Esophagus muscularis mucosa (tissue), 3 donors: ENCODE measurements around the gene COPE.

Source experiments
- CTCF ChIP-seq, 3 experiments: fragments of 200-600 bp in 2 of 3; fragments of 450-650 bp in 1 of 3; sonication (generic) in 2 of 3; IDR thresholded peaks; one replicate each; pipeline ENCODE4 v1.5.1; 2017 to 2019; ENCODE audit warnings: antibody characterized with exemption in 3 of 3, mild to moderate bottlenecking in 2 of 3, moderate library complexity in 1 of 3
- POLR2A ChIP-seq: fragments of 450-650 bp; IDR thresholded peaks from one replicate; pipeline ENCODE4 v1.6.1; 2017; ENCODE audit warnings: antibody characterized with exemption, moderate library complexity, mild to moderate bottlenecking, low read depth
- POLR2AphosphoS5 ChIP-seq, 2 donors: sonication (generic); formaldehyde crosslinking; IDR thresholded peaks; one replicate each; pipeline ENCODE4 v1.6.1; 2017; ENCODE audit warnings: antibody characterized with exemption in 2 of 2

- TF ChIP-seq CTCF (IDR thresholded peaks at IDR 0.05): no peak
- no peak for TF ChIP-seq POLR2AphosphoS5 (IDR thresholded peaks at IDR 0.05)
- TF ChIP-seq POLR2A: no peak
Observed at GRCh38 chr19:18960370-18960769, 41.2 kb upstream of the COPE start.
